Endothelial cell (in vitro differentiated cells): Measurements from ENCODE around the gene THSD4. TPM values are rescaled to one million over a fixed set of nuclear protein-coding genes. Genes with fewer than 3 reads are reported as not detected.

ENCODE experiments used
- DNase-seq: peaks from one replicate; pipeline ENCODE4 v3.0.0; 2021; ENCODE audit warnings: low spot score
- H3K27ac Mint-ChIP-seq: one replicate; pipeline ENCODE4 v1.8.0; 2021; ENCODE audit warnings: mixed read lengths, inconsistent platforms; ENCODE audit not compliant: unreplicated experiment
- H3K27me3 Mint-ChIP-seq: one replicate; pipeline ENCODE4 v1.8.0; 2021; ENCODE audit warnings: mild to moderate bottlenecking, moderate library complexity, mixed read lengths, inconsistent platforms; ENCODE audit not compliant: unreplicated experiment
- H3K36me3 Mint-ChIP-seq: one replicate; pipeline ENCODE4 v1.8.0; 2021; ENCODE audit warnings: mild to moderate bottlenecking, low read depth, mixed read lengths, inconsistent platforms; ENCODE audit not compliant: unreplicated experiment
- H3K4me1 Mint-ChIP-seq: one replicate; pipeline ENCODE4 v1.8.0; 2021; ENCODE audit warnings: mild to moderate bottlenecking, mixed read lengths, inconsistent platforms; ENCODE audit not compliant: unreplicated experiment
- H3K4me3 Mint-ChIP-seq: one replicate; pipeline ENCODE4 v1.8.0; 2021; ENCODE audit warnings: mild to moderate bottlenecking, mixed read lengths, inconsistent platforms; ENCODE audit not compliant: unreplicated experiment
- H3K9me3 Mint-ChIP-seq: one replicate; pipeline ENCODE4 v1.8.0; 2021; ENCODE audit warnings: mixed read lengths, inconsistent platforms; ENCODE audit not compliant: unreplicated experiment
- CTCF ChIP-seq: fragments of 200-600 bp; sonication (generic); IDR thresholded peaks from one replicate; pipeline ENCODE4 v1.5.0; 2021; ENCODE audit warnings: antibody characterized with exemption; ENCODE audit not compliant: unreplicated experiment
- total RNA-seq: library from RNA; stranded (reverse); fragmentation: NEBNext Ultra II Directional; extraction: Animal tissue kit (Norgen Biotek cat#: 25700); gene quantifications from one replicate; pipeline ENCODE4 v1.2.1, GENCODE V29; 2021; ENCODE audit not compliant: unreplicated experiment

THSD4 gene
- total RNA-seq, 1 donor from 2014 or later: 0.92 TPM

- no peak overlapping the region for H3K27ac Mint-ChIP-seq
- H3K4me1 Mint-ChIP-seq: no peaks in the 10 kb centered on the region
- no peaks in the 10 kb centered on the region for H3K36me3 Mint-ChIP-seq
- TF ChIP-seq CTCF: no peak
- H3K27me3 Mint-ChIP-seq: peaks cover 3% of the 10 kb centered on the region
- DNase-seq: no peak
- no peaks in the 10 kb centered on the region for H3K9me3 Mint-ChIP-seq
- no peak overlapping the region for H3K4me3 Mint-ChIP-seq
Measured at GRCh38 chr15:71239592-71240364, 124.5 kb downstream of the THSD4 start.

GRCh38 chr15:71242292-71242691 is 127.0 kb downstream of the THSD4 start:
- no peaks in the 10 kb centered on the region for H3K4me1 Mint-ChIP-seq
- peaks cover 1% of the 10 kb centered on the region for H3K27me3 Mint-ChIP-seq
- no peaks in the 10 kb centered on the region for H3K9me3 Mint-ChIP-seq
- no peak for DNase-seq
- no peak for TF ChIP-seq CTCF
- H3K36me3 Mint-ChIP-seq: no peaks in the 10 kb centered on the region
- H3K4me3 Mint-ChIP-seq: no peak overlapping the region
- no peak overlapping the region for H3K27ac Mint-ChIP-seq

- Mint-ChIP-seq H3K4me3 (no peak overlapping the region), H3K27me3 (peaks cover 1% of the 10 kb centered on the region), H3K9me3 (no peaks in the 10 kb centered on the region), H3K4me1 (no peaks in the 10 kb centered on the region), H3K36me3 (no peaks in the 10 kb centered on the region), H3K27ac (no peak overlapping the region)
- no peak for TF ChIP-seq CTCF
- DNase-seq: no peak
Measured at GRCh38 chr15:71244250-71244649, 129.0 kb downstream of the THSD4 start.

GRCh38 chr15:71245588-71245987 is 130.3 kb downstream of the THSD4 start:
- no peak overlapping the region for H3K4me3 Mint-ChIP-seq
- no peak for DNase-seq
- H3K27ac Mint-ChIP-seq: no peak overlapping the region
- no peak for TF ChIP-seq CTCF
- no peaks in the 10 kb centered on the region for H3K36me3 Mint-ChIP-seq
- peaks cover 1% of the 10 kb centered on the region for H3K27me3 Mint-ChIP-seq
- H3K9me3 Mint-ChIP-seq: no peaks in the 10 kb centered on the region
- no peaks in the 10 kb centered on the region for H3K4me1 Mint-ChIP-seq

DNA sequence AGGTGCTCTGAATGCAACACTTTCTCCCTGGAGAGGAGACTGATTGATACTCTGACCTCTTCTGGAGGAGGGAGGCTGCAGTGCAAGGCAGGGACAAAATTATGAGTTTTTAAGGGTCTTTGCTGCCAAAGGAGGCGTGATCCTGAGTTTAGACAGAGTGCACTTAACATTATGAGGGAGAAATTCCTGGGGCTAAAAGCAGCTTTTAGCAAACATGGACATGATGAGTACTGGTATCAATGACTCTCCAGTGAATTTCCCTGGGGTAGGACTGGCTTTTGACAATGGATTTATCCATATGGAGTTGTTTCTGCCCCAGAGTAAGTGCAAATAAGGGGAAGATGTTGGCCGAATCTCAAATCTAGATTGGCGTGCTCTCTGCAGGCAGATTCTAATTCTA is 133.1 kb downstream of the THSD4 start:
- Mint-ChIP-seq H3K9me3 (no peaks in the 10 kb centered on the region), H3K27me3 (no peaks in the 10 kb centered on the region), H3K27ac (no peak overlapping the region), H3K4me1 (no peaks in the 10 kb centered on the region), H3K4me3 (no peak overlapping the region), H3K36me3 (no peaks in the 10 kb centered on the region)
- DNase-seq: no peak
- TF ChIP-seq CTCF: no peak
